Transverse colon (tissue), 4 donors: ENCODE data around the gene TMEM254. TPM values are rescaled to one million over a fixed set of nuclear protein-coding genes. Genes with fewer than 3 reads are reported as not detected.
A peak's percentile ranks its signal among the peaks of the same experiment; 100 is the strongest.
"Not testable (repeated sequence)": the region's sequence is repeated elsewhere in the genome, so short reads cannot be mapped to it uniquely, and the experiment has no call there.

Experiments used
- DNase-seq: peaks from one replicate; pipeline ENCODE4 v3.0.0-alpha.2; 2019
- H3K27ac ChIP-seq, 4 donors: fragments of 200-600 bp; sonication (generic); 2 replicates each; pipeline ENCODE4 v1.5.1; 2016 to 2018; ENCODE audit warnings: inconsistent platforms in 4 of 4
- H3K27me3 ChIP-seq: fragments of 200-600 bp; sonication (generic); 2 replicates; pipeline ENCODE4 v1.5.1; 2017; ENCODE audit warnings: inconsistent platforms
- H3K36me3 ChIP-seq, 4 donors: fragments of 200-600 bp; sonication (generic); 2 replicates each; pipeline ENCODE4 v1.5.1; 2017 to 2019; ENCODE audit warnings: inconsistent platforms in 4 of 4
- H3K4me1 ChIP-seq, 4 donors: fragments of 200-600 bp; sonication (generic); 2 replicates each; pipeline ENCODE4 v1.5.1; 2017 to 2020; ENCODE audit warnings: inconsistent platforms in 4 of 4
- H3K4me3 ChIP-seq, 4 donors: fragments of 200-600 bp; sonication (generic); 1 replicate in 1 of 4; 2 replicates in 3 of 4; pipeline versions ENCODE4 v1.5.1 to v1.6.1; 2017 to 2019; ENCODE audit warnings: inconsistent platforms in 4 of 4
- H3K9me3 ChIP-seq, 2 donors: fragments of 200-600 bp; sonication (generic); 2 replicates each; pipeline ENCODE4 v1.5.1; 2017 to 2019; ENCODE audit warnings: inconsistent platforms in 2 of 2
- CTCF ChIP-seq, 5 experiments: fragments of 200-600 bp in 3 of 5; fragments of 450-650 bp in 2 of 5; sonication (generic) in 3 of 5; IDR thresholded peaks; 1 replicate in 2 of 5; 2 replicates in 3 of 5; pipeline ENCODE4 v1.5.1; 2016 to 2017; ENCODE audit warnings: antibody characterized with exemption in 5 of 5, inconsistent platforms in 3 of 5, mild to moderate bottlenecking in 2 of 5, moderate library complexity in 1 of 5
- EP300 ChIP-seq: sonication (generic); formaldehyde crosslinking; IDR thresholded peaks from one replicate; pipeline ENCODE4 v1.6.1; 2017; ENCODE audit warnings: antibody characterized with exemption, low read depth
- POLR2A ChIP-seq: fragments of 450-650 bp; IDR thresholded peaks from one replicate; pipeline ENCODE4 v1.6.1; 2016; ENCODE audit warnings: antibody characterized with exemption, mild to moderate bottlenecking, moderate library complexity
- POLR2AphosphoS5 ChIP-seq, 3 donors: sonication (generic); formaldehyde crosslinking; IDR thresholded peaks; one replicate each; pipeline ENCODE4 v1.6.1; 2016; ENCODE audit warnings: antibody characterized with exemption in 3 of 3
- WGBS, 2 donors: methylation state at CpG; one replicate each; pipeline ENCODE4 v1.1.5; 2018; ENCODE audit warnings: low coverage in 1 of 2; 5-methylcytosine and 5-hydroxymethylcytosine counted together
- in situ Hi-C, 4 donors: fragments of 200-750 bp; cut with MboI; loops; one replicate each; pipeline versions ENCODE4 v1.15.0 to v1.15.1; 2017; ENCODE audit warnings: low sequenced_read_pairs in 3 of 4, low pct_ligation_motif_present in 1 of 4, low pct_unique_long_range_greater_than_20kb in 1 of 4
- intact Hi-C: fragments of 100-400 bp; cut with DNase I; formaldehyde crosslinking; loops from one replicate; pipeline ENCODE4 v1.15.1; 2023; ENCODE audit warnings: low total_unique reads
- total RNA-seq, 4 donors: library from RNA; depleted of rRNA; stranded (reverse); fragments of >200 nt; gene quantifications; one replicate each; pipeline ENCODE4 v1.1.0, GENCODE V29; 2016

TMEM254 gene, protein sequence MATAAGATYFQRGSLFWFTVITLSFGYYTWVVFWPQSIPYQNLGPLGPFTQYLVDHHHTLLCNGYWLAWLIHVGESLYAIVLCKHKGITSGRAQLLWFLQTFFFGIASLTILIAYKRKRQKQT
- 10 to 100 TPM in 2 of 4 donors, 1 to 10 TPM in 2; 3.0 to 33.7 (median 10.4) TPM for total RNA-seq

- peak; percentile 94 for DNase-seq
- Histone ChIP-seq H3K27me3 (no peaks in the 10 kb centered on the region), H3K9me3 (no peaks in the 10 kb centered on the region), H3K4me1 (peaks cover 3 to 19% (median 14%) of the 10 kb centered on the region in 4 donors), H3K36me3 (no peaks in the 10 kb centered on the region), H3K27ac (peak within 1 kb of the TSS; percentile 92 to 97 (median 94)), H3K4me3 (peak within 1 kb of the TSS; percentile 47 to 91 (median 76))
- in situ Hi-C loops = no loop called here
- 0% methylated on average over 55 of the region's 64 CpGs; no CpG with 5 or more reads in 1 of the 2 donors for WGBS, 2 donors
- intact Hi-C loops = no loop called here
- peak; percentile 28 to 70 (median 60) for TF ChIP-seq POLR2AphosphoS5 (IDR thresholded peaks at IDR 0.05)
- peak; percentile 73 for TF ChIP-seq POLR2A
- no peak for TF ChIP-seq EP300
- TF ChIP-seq CTCF (IDR thresholded peaks at IDR 0.05) = no peak
Measured at GRCh38 chr10:80078448-80079311, at the start of gene TMEM254. TMEM254 (plus strand) TSS chr10:80078665; CDS start chr10:80078700, 35 bp downstream.

DNA sequence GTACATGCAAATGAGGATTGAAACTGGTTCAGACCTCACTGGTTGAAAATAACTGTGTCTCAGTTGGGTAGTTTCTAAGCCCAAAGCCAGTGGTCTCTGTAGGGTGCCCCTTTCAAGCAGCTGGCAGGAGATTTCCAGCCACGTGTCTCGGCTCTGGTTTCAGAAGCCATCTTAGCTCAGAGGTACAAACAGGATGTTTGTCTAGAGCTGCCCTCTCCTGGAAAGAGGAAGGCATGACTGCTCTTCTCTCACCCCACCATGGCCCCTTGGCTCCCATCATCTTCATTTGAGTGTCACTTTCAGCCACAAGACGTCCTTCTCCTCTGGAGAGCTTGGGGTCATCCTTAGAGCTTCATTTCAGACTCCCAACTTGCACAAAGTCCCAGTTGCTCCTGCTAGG lies 49.3 kb upstream of the TMEM254 start:
- H3K4me3 ChIP-seq, intact Hi-C loops, H3K9me3 ChIP-seq, DNase-seq, H3K27ac ChIP-seq, H3K36me3 ChIP-seq, H3K27me3 ChIP-seq, in situ Hi-C loops, H3K4me1 ChIP-seq: not testable (repeated sequence)
- 68% methylated on average over 2 of the region's 3 CpGs; no CpG with 5 or more reads in 1 of the 2 donors for WGBS, 2 donors

- H3K4me3 ChIP-seq, in situ Hi-C loops, H3K27me3 ChIP-seq, H3K36me3 ChIP-seq, H3K4me1 ChIP-seq, H3K9me3 ChIP-seq, DNase-seq, H3K27ac ChIP-seq, intact Hi-C loops: not testable (repeated sequence)
- WGBS, 2 donors = 70% methylated on average over 5 of the region's 5 CpGs; no CpG with 5 or more reads in 1 of the 2 donors
Measured at GRCh38 chr10:80029865-80030264, 48.6 kb upstream of the TMEM254 start.

DNA sequence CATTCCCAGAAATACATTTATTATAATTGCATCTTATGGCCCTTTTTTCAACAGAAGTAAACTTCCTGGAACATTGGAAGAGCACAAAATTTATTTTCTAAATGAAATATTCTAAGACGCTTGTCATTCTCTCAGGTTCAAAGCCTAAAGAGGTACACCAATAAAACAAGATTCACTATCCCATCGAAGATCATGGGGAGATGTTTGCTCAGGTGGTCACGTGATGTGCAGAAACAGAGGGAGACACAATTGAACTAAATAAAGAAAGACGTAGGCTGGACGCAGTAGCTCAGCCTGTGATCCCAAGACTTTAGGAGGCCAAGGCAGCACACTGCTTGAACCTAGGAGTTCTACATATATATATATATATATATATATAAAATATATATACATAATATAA lies 46.0 kb upstream of the TMEM254 start:
- TF ChIP-seq EP300 = no peak
- TF ChIP-seq POLR2AphosphoS5 (IDR thresholded peaks at IDR 0.05) = no peak
- TF ChIP-seq CTCF (IDR thresholded peaks at IDR 0.05) = no peak
- TF ChIP-seq POLR2A = no peak
- WGBS, 2 donors = 88 to 89% methylated on average over 5 of the region's 5 CpGs
- in situ Hi-C loops (no loop called here), intact Hi-C loops (no loop called here)
- H3K27me3 ChIP-seq = no peaks in the 10 kb centered on the region
- no peak overlapping the region for H3K4me3 ChIP-seq
- H3K4me1 ChIP-seq = no peaks in the 10 kb centered on the region
- no peaks in the 10 kb centered on the region for H3K36me3 ChIP-seq
- no peaks in the 10 kb centered on the region for H3K9me3 ChIP-seq
- no peak overlapping the region for H3K27ac ChIP-seq
- DNase-seq = no peak

GRCh38 chr10:80034766-80035165 lies 43.7 kb upstream of the TMEM254 start:
- H3K4me1 ChIP-seq, H3K27ac ChIP-seq, H3K9me3 ChIP-seq, H3K4me3 ChIP-seq, in situ Hi-C loops, H3K27me3 ChIP-seq, H3K36me3 ChIP-seq, intact Hi-C loops, DNase-seq: not testable (repeated sequence)
- 82 to 83% methylated on average over 4 to 5 of the region's 5 CpGs for whole genome bisulfite sequencing, 2 donors

- 69 to 74% methylated on average over 3 of the region's 3 CpGs for WGBS, 2 donors
- in situ Hi-C loops, intact Hi-C loops, H3K27ac ChIP-seq, H3K4me3 ChIP-seq, H3K4me1 ChIP-seq, H3K27me3 ChIP-seq, H3K9me3 ChIP-seq, DNase-seq, H3K36me3 ChIP-seq: not testable (repeated sequence)
Measured at GRCh38 chr10:80035430-80035829, 43.0 kb upstream of the TMEM254 start.

- H3K4me3 ChIP-seq, in situ Hi-C loops, intact Hi-C loops, H3K9me3 ChIP-seq, H3K4me1 ChIP-seq, H3K27ac ChIP-seq, H3K36me3 ChIP-seq, H3K27me3 ChIP-seq, DNase-seq: not testable (repeated sequence)
- WGBS, 2 donors = 30 to 76% methylated on average over 2 to 5 of the region's 5 CpGs
Measured at GRCh38 chr10:80036921-80037500, 41.5 kb upstream of the TMEM254 start.

DNA sequence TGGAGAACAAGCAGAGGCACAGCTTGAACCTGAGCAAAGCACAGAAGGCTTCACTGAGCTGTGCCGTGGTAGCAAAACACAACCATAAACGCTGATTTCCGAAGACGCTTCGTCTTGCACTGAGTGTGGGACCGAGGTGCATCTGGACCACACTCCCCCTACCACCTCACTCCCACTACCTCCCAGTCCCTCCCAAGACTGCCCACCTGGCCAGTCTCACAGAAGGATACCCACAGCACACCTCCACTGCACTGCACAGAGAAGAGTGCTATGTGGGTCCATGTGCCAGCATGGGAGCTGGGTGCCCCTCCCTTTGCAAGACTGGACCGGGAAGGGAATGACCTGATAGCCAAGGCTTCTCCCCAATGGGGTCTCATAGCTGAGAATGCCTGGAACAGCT lies 40.2 kb upstream of the TMEM254 start:
- H3K27ac ChIP-seq, in situ Hi-C loops, intact Hi-C loops, H3K27me3 ChIP-seq, DNase-seq, H3K4me3 ChIP-seq, H3K36me3 ChIP-seq, H3K4me1 ChIP-seq, H3K9me3 ChIP-seq: not testable (repeated sequence)
- 67% methylated on average over 1 of the region's 7 CpGs; no CpG with 5 or more reads in 1 of the 2 donors for WGBS, 2 donors
